A673 (cell line): Measurements from ENCODE around the gene NCAN. TPM values are rescaled to one million over a fixed set of nuclear protein-coding genes. Genes with fewer than 3 reads are reported as not detected.

ENCODE experiments used
- BruUV-seq: library from RNA; stranded (reverse); fragments of 400-500 nt; replicated peaks from 2 replicates; lab custom pipeline; 2021; lab: Mats Ljungman, UMichigan
- CTCF ChIA-PET: fragments of 300-600 bp; sonication (Branson Sonifier 250); formaldehyde crosslinking; loops from one replicate; lab custom pipeline; 2022; ENCODE audit warnings: antibody characterized with exemption; lab: Charles Lee
- POLR2A ChIA-PET: fragments of 300-600 bp; sonication (Branson Sonifier 250); formaldehyde crosslinking; loops from one replicate; lab custom pipeline; 2022; ENCODE audit warnings: antibody characterized with exemption; ENCODE audit not compliant: low non-redundant PET; lab: Charles Lee
- DNase-seq: peaks from one replicate; pipeline ENCODE4 v3.0.0-alpha.2; 2015; ENCODE audit warnings: low spot score
- H3K27ac ChIP-seq: fragments of 200-600 bp; sonication (generic); 2 replicates; pipeline ENCODE4 v1.5.1; 2016; ENCODE audit warnings: mixed run types, low read depth, mild to moderate bottlenecking, mixed read lengths, antibody characterized with exemption, low read length; ENCODE audit not compliant: poor library complexity, severe bottlenecking
- H3K27me3 ChIP-seq: fragments of 200-600 bp; sonication (generic); replicated peaks from 2 replicates; pipeline ENCODE4 v1.6.1; 2017; ENCODE audit warnings: mixed run types, low read depth, mild to moderate bottlenecking, mixed read lengths, antibody characterized with exemption, low read length; ENCODE audit not compliant: insufficient read depth, poor library complexity
- H3K36me3 ChIP-seq: fragments of 200-600 bp; sonication (generic); 2 replicates; pipeline ENCODE4 v1.6.1; 2016; ENCODE audit warnings: mixed run types, mild to moderate bottlenecking, mixed read lengths, antibody characterized with exemption, low read length; ENCODE audit not compliant: insufficient read depth, poor library complexity, severe bottlenecking
- H3K4me1 ChIP-seq: fragments of 200-600 bp; sonication (generic); 2 replicates; pipeline ENCODE4 v1.6.1; 2017; ENCODE audit warnings: mixed run types, mild to moderate bottlenecking, mixed read lengths, antibody characterized with exemption, low read length; ENCODE audit not compliant: insufficient read depth, poor library complexity, severe bottlenecking
- H3K4me3 ChIP-seq: fragments of 200-600 bp; sonication (generic); 2 replicates; pipeline ENCODE4 v1.5.1; 2016; ENCODE audit warnings: low read depth, mixed run types, mild to moderate bottlenecking, mixed read lengths, low read length; ENCODE audit not compliant: poor library complexity, severe bottlenecking
- H3K9me3 ChIP-seq: fragments of 200-600 bp; sonication (generic); 2 replicates; pipeline ENCODE4 v1.6.1; 2016; ENCODE audit warnings: mixed run types, low read depth, mild to moderate bottlenecking, mixed read lengths, antibody characterized with exemption, low read length; ENCODE audit not compliant: poor library complexity, severe bottlenecking
- CTCF ChIP-seq: fragments of 300-800, 200-600 bp; sonication (generic); conservative IDR thresholded peaks from 2 replicates; pipeline ENCODE4 v1.5.1; 2017; ENCODE audit warnings: low read depth, mild to moderate bottlenecking, antibody characterized with exemption, low read length, moderate library complexity, mixed read lengths
- EZH2 ChIP-seq: fragments of 200-600 bp; sonication (generic); IDR thresholded peaks from 2 replicates; pipeline ENCODE4 v1.6.1; 2017; ENCODE audit warnings: borderline replicate concordance, low read depth, mild to moderate bottlenecking, mixed read lengths, antibody characterized with exemption, low read length; ENCODE audit not compliant: poor library complexity, severe bottlenecking
- intact Hi-C: fragments of 100-400 bp; cut with micrococcal nuclease; formaldehyde crosslinking; loops from one replicate; pipeline ENCODE4 v1.10.0; 2022; ENCODE audit not compliant: unreplicated experiment
- total RNA-seq: library from RNA; stranded (reverse); gene quantifications from 2 replicates; pipeline ENCODE4 v1.2.3, GENCODE V29; 2021

The NCAN gene
- total RNA-seq, 1 experiment from 2014 or later, result not detected

DNA sequence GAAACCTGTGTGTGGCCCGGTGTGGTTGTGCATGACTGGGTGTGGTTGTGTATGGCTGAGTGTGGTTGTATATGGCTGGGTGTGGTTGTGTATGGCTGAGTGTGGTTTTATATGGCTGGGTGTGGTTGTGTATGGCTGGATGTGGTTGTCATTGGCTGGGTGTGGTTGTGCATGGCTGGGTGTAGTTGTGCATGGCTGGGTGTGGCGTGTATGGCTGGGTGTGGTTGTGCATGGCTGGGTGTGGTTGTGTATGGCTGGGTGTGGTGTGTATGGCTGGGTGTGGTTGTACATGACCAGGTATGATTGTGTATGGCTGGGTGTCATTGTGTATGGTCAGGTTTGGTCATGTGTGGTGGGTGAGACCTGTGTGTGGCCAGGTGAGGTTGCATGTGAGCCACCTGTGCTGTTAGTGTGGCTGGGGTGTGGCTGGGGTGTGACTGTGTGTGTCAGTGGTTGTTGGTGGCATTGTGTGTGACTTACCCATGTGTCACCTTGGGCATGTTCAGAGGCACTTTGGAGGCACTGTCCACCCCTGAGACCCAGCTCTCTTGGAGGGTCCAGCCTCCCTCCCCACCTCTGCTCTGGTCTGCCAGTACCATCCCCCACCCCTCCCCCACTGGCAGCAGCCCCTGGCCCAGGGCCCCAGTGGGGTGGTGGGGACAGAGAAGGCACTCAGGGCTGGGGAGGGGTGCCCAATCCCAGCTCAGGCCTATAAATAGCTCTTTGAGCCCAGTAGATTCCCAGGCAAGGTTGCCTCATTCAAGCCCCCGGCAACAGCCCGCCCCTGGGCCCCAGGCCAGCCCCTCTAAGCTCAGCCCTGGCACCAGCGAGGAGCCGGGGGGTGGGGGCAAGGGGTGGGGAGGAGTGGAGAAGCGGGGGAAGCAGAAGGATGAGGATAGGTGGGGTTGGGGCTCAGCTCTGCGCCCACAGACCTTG is 3.9 kb upstream of the NCAN start:
- no peak for TF ChIP-seq CTCF
- no peak for TF ChIP-seq EZH2
- no peak overlapping the region for H3K4me3 ChIP-seq
- no peaks in the 10 kb centered on the region for H3K9me3 ChIP-seq
- peaks cover 19% of the 10 kb centered on the region for H3K27me3 ChIP-seq
- no peak for DNase-seq
- no TSS peak for BruUV-seq
- H3K36me3 ChIP-seq, result no peaks in the 10 kb centered on the region
- intact Hi-C loops, result no loop called here
- no peaks in the 10 kb centered on the region for H3K4me1 ChIP-seq
- ChIA-PET CTCF (no interaction called here), POLR2A (no interaction called here)
- H3K27ac ChIP-seq, result no peak overlapping the region

DNA sequence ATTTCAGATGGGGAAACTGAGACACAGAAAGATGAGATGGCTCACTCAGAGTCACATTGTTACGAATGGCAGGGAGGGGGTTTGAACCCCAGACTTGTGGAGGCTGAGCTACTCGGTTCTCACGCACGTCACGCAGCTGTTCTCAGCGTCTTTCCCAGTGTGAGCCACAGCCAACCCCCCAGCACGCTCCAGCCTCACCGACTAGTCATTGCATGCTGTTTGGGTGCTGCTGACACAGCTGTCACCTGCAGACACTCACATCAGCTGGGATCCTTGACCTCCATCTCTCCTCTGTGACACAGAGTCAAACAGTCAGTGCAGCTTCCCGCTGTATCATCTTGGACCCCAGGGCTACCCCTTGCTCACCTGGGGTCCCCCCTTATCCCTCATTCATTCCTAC is 2.4 kb upstream of the NCAN start:
- ChIA-PET POLR2A (no interaction called here), CTCF (no interaction called here)
- intact Hi-C loops, result no loop called here
- H3K9me3 ChIP-seq, result no peaks in the 10 kb centered on the region
- H3K4me3 ChIP-seq, result no peak overlapping the region
- TF ChIP-seq EZH2, result no peak
- TF ChIP-seq CTCF, result no peak
- H3K36me3 ChIP-seq, result no peaks in the 10 kb centered on the region
- no peak overlapping the region for H3K27ac ChIP-seq
- DNase-seq, result no peak
- H3K4me1 ChIP-seq, result peaks cover 5% of the 10 kb centered on the region
- BruUV-seq, result no TSS peak
- H3K27me3 ChIP-seq, result peaks cover 26% of the 10 kb centered on the region

DNA sequence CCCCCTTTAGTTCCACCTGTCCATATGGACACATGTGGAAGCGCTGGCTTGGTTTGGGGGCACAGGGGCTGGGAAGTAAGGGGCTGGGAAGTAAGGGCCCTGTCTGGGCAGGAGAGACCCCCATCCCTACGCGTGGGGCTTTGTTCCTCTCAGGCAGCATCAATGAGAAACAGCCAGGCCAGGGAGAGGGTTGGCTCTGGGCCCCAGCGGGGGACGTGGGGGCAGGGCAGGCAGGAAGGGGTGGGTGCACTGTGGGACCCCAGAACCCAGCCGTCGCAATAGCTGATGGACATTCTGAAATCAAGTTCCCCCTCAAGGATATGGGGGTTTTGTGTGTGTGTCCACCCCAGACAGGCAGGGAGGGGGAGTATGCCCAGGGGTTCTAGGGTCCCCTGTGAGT is 1.2 kb downstream of the NCAN start:
- ChIA-PET CTCF (no interaction called here), POLR2A (no interaction called here)
- no peaks in the 10 kb centered on the region for H3K36me3 ChIP-seq
- H3K4me3 ChIP-seq, result no peak overlapping the region
- H3K27ac ChIP-seq, result no peak overlapping the region
- intact Hi-C loops, result no loop called here
- H3K4me1 ChIP-seq, result peaks cover 5% of the 10 kb centered on the region
- no TSS peak for BruUV-seq
- no peaks in the 10 kb centered on the region for H3K9me3 ChIP-seq
- no peak for DNase-seq
- TF ChIP-seq EZH2, result no peak
- no peak for TF ChIP-seq CTCF
- H3K27me3 ChIP-seq, result peaks cover 36% of the 10 kb centered on the region
